HepG2 (cell line): Measurements from ENCODE around the gene HSPB2. TPM values are rescaled to one million over a fixed set of nuclear protein-coding genes. Genes with fewer than 3 reads are reported as not detected.

ENCODE experiments used
- BHLHE40 ChIP-seq: IDR thresholded peaks from 2 replicates; pipeline ENCODE4 v1.6.1; 2011; ENCODE audit warnings: low read length, improper control_type of control experiment
- DRAP1 ChIP-seq: IDR thresholded peaks from 2 replicates; pipeline ENCODE4 v1.6.1; 2016; ENCODE audit warnings: missing genetic modification reagents, missing compliant biosample characterization
- EED ChIP-seq: sonication (generic); formaldehyde crosslinking; IDR thresholded peaks from 2 replicates; pipeline ENCODE4 v1.5.0; 2020; ENCODE audit warnings: mild to moderate bottlenecking, missing genetic modification reagents
- ELF4 ChIP-seq: sonication (generic); formaldehyde crosslinking; IDR thresholded peaks from 2 replicates; pipeline ENCODE4 v1.5.0; 2020; ENCODE audit warnings: missing genetic modification reagents, mild to moderate bottlenecking, moderate library complexity, borderline replicate concordance
- HMG20A ChIP-seq: IDR thresholded peaks from 2 replicates; pipeline ENCODE4 v1.6.1; 2016; ENCODE audit warnings: borderline replicate concordance
- IKZF1 ChIP-seq: fragments of 450-650 bp; IDR thresholded peaks from 2 replicates; pipeline ENCODE4 v1.7.1; 2016
- KLF16 ChIP-seq, 2 experiments: sonication (generic) in 1 of 2; formaldehyde crosslinking in 1 of 2; IDR thresholded peaks; 2 replicates each; pipeline versions ENCODE4 v1.6.1 to v1.8.0; 2016 to 2023; ENCODE audit warnings: missing genetic modification reagents in 2 of 2, missing compliant biosample characterization in 1 of 2
- MEIS1 ChIP-seq: sonication (generic); formaldehyde crosslinking; IDR thresholded peaks from 2 replicates; pipeline ENCODE4 v1.9.0; 2021; ENCODE audit warnings: mild to moderate bottlenecking, missing genetic modification reagents, moderate library complexity, borderline replicate concordance
- MIXL1 ChIP-seq: IDR thresholded peaks from 2 replicates; pipeline ENCODE4 v1.6.1; 2016
- MLX ChIP-seq: IDR thresholded peaks from 2 replicates; pipeline ENCODE4 v1.6.1; 2016
- MTERF4 ChIP-seq: sonication (generic); formaldehyde crosslinking; IDR thresholded peaks from 2 replicates; pipeline ENCODE4 v1.8.0; 2023; ENCODE audit warnings: mild to moderate bottlenecking, missing genetic modification reagents
- MTF1 ChIP-seq: sonication (generic); formaldehyde crosslinking; IDR thresholded peaks from 2 replicates; pipeline ENCODE4 v1.5.0; 2020; ENCODE audit warnings: missing genetic modification reagents
- NR3C1 ChIP-seq: sonication (generic); formaldehyde crosslinking; IDR thresholded peaks from 2 replicates; pipeline ENCODE4 v1.4.0; 2020; ENCODE audit warnings: missing genetic modification reagents
- PHF21A ChIP-seq: sonication (generic); formaldehyde crosslinking; IDR thresholded peaks from 2 replicates; pipeline ENCODE4 v1.5.0; 2020; ENCODE audit warnings: mild to moderate bottlenecking, missing genetic modification reagents
- SIN3A ChIP-seq: IDR thresholded peaks from 2 replicates; pipeline ENCODE4 v1.6.1; 2011; ENCODE audit warnings: low read depth, mild to moderate bottlenecking, control low read depth, low read length, borderline replicate concordance
- SP4 ChIP-seq: sonication (generic); formaldehyde crosslinking; IDR thresholded peaks from 2 replicates; pipeline ENCODE4 v1.8.1; 2023; ENCODE audit warnings: mild to moderate bottlenecking, missing genetic modification reagents
- SSRP1 ChIP-seq: IDR thresholded peaks from 2 replicates; pipeline ENCODE4 v1.6.1; 2016; ENCODE audit warnings: control low read depth
- TBX2 ChIP-seq: sonication (generic); formaldehyde crosslinking; IDR thresholded peaks from 2 replicates; pipeline ENCODE4 v1.5.0; 2020; ENCODE audit warnings: missing genetic modification reagents, mild to moderate bottlenecking, borderline replicate concordance
- ZFP62 ChIP-seq: sonication (generic); formaldehyde crosslinking; IDR thresholded peaks from 2 replicates; pipeline ENCODE4 v1.4.0; 2020; ENCODE audit warnings: missing genetic modification reagents
- ZNF280B ChIP-seq: sonication (generic); formaldehyde crosslinking; IDR thresholded peaks from 2 replicates; pipeline ENCODE4 v1.5.0; 2020; ENCODE audit warnings: missing genetic modification reagents, mild to moderate bottlenecking, borderline replicate concordance
- ZNF446 ChIP-seq: sonication (generic); formaldehyde crosslinking; IDR thresholded peaks from 2 replicates; pipeline ENCODE4 v1.5.0; 2020; ENCODE audit warnings: mild to moderate bottlenecking, missing genetic modification reagents
- ZNF549 ChIP-seq: sonication (generic); formaldehyde crosslinking; IDR thresholded peaks from 2 replicates; pipeline ENCODE4 v1.5.0; 2020; ENCODE audit warnings: missing genetic modification reagents
- ZNF552 ChIP-seq: sonication (generic); formaldehyde crosslinking; IDR thresholded peaks from 2 replicates; pipeline ENCODE4 v1.9.0; 2022; ENCODE audit warnings: missing genetic modification reagents, mild to moderate bottlenecking, borderline replicate concordance
- ZNF556 ChIP-seq: sonication (generic); formaldehyde crosslinking; IDR thresholded peaks from 2 replicates; pipeline ENCODE4 v1.4.0; 2020; ENCODE audit warnings: mild to moderate bottlenecking, missing genetic modification reagents, borderline replicate concordance
- ZNF569 ChIP-seq: sonication (generic); formaldehyde crosslinking; IDR thresholded peaks from 2 replicates; pipeline ENCODE4 v1.5.0; 2020; ENCODE audit warnings: mild to moderate bottlenecking, missing genetic modification reagents, moderate library complexity, borderline replicate concordance
- ZSCAN21 ChIP-seq: sonication (generic); formaldehyde crosslinking; IDR thresholded peaks from 2 replicates; pipeline ENCODE4 v1.8.0; 2022; ENCODE audit warnings: mild to moderate bottlenecking, missing genetic modification reagents, moderate library complexity, borderline replicate concordance
- polyA plus RNA-seq, 8 experiments: library from polyadenylated mRNA; depleted of rRNA in 3 of 8; stranded (reverse) in 7 of 8; unstranded in 1 of 8; fragments of >200 nt; fragmentation: Illumina TruSeq in 4 of 8; extraction: Trizol in 4 of 8; gene quantifications; 2 replicates each; pipeline versions ENCODE4 v1.2.1 to v1.2.3, GENCODE V29; 2011 to 2016; ENCODE audit warnings: low read depth in 4 of 8, missing spikeins in 1 of 8, mixed read lengths in 1 of 8; ENCODE audit not compliant: insufficient read depth in 1 of 8
- total RNA-seq, 5 experiments: library from RNA; depleted of rRNA; stranded (reverse); fragments of >200 nt; fragmentation: Illumina TruSeq; extraction: Trizol; gene quantifications; 2 replicates each; pipeline ENCODE4 v1.2.3, GENCODE V29; 2016; ENCODE audit warnings: low read depth in 1 of 5

HSPB2 gene
- total and polyA plus RNA-seq, 2 of the 13 experiments (the other 11 are each of a cell fraction or from before 2014, with no cell fraction given) = 0.04 TPM; not detected in 1

GRCh38 chr11:111918390-111919256 lies 6.1 kb downstream of the HSPB2 start, which contains the start of gene C11orf52 (continued):
- TF ChIP-seq ELF4 (peak; percentile 96; the same call in 1 of the 2 replicates), ZNF556 (CRISPR knock-in tag) (peak; percentile 8; the same call in 1 of the 2 replicates), MLX (CRISPR knock-in tag) (no peak), SP4 (CRISPR knock-in tag) (0 out of 2 replicates have a peak, but pooled peaks have one; percentile 19), MTF1 (CRISPR knock-in tag) (no peak), ZNF569 (CRISPR knock-in tag) (no peak), MIXL1 (CRISPR knock-in tag) (0 out of 2 replicates have a peak, but pooled peaks have one; percentile 47), ZSCAN21 (CRISPR knock-in tag) (no peak), ZNF552 (CRISPR knock-in tag) (no peak), MTERF4 (CRISPR knock-in tag) (no peak), DRAP1 (CRISPR knock-in tag) (peak; percentile 38; the same call in 1 of the 2 replicates), ZNF446 (CRISPR knock-in tag) (no peak), KLF16 (CRISPR knock-in tag; IDR thresholded peaks at IDR 0.05) (0 out of 4 replicates have a peak, but pooled peaks of 1 of the 2 experiments have one; percentile 37), PHF21A (CRISPR knock-in tag) (peak; percentile 66), NR3C1 (CRISPR knock-in tag) (no peak), ZNF549 (CRISPR knock-in tag) (no peak), SIN3A (peak; percentile 97), SSRP1 (CRISPR knock-in tag) (no peak), IKZF1 (no peak), BHLHE40 (no peak), HMG20A (CRISPR knock-in tag) (no peak), EED (CRISPR knock-in tag) (no peak), TBX2 (peak; percentile 46; the same call in 1 of the 2 replicates), ZNF280B (peak; percentile 61; the same call in 1 of the 2 replicates), ZFP62 (no peak), MEIS1 (CRISPR knock-in tag) (no peak)
